Astrocyte of the cerebellum (primary cell): ENCODE results near the gene CYBRD1.

Source experiments
- DNase-seq: peaks from one replicate; pipeline ENCODE4 v3.0.0-alpha.2; 2011; ENCODE audit warnings: low read depth
- H3K4me3 ChIP-seq: 2 replicates; pipeline ENCODE4 v1.5.1; 2011; ENCODE audit warnings: mild to moderate bottlenecking, low read depth, low read length, moderate library complexity
- in situ Hi-C: cut with HindIII; loops from 2 replicates; pipeline ENCODE4 v1.10.0; 2017; ENCODE audit warnings: low sequenced_read_pairs
- TF ChIP-seq, protein P1 (sequence below): IDR thresholded peaks from 2 replicates; pipeline ENCODE4 v1.5.1; 2012; ENCODE audit warnings: low read length, low read depth, moderate library complexity, mild to moderate bottlenecking; ENCODE audit errors: missing control alignments

Gene CYBRD1

GRCh38 chr2:171598713-171599319 lies 76.5 kb downstream of the CYBRD1 start:
- DNase-seq, result peak; percentile 66
- in situ Hi-C loops, result no loop called here

DNA sequence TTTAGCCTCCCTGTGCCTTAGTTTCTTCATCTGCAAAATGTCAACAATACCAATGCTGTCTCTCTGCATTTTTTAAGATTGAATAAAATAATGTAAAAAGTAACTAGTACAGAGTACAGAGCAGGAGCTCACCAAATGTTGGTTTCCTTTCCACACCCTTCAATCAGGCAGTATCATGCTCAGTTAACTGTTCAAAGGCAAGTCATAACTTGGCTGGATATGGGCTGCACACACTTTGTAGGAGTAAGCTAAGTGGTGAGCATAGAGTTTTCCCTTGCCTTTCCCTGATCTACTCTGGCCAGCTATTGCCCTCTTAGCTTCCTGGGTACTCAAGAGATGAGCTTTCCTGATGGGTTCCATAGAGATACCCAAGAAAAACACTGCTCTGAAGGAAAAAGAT lies 77.9 kb downstream of the CYBRD1 start:
- in situ Hi-C loops, result no loop called here
- TF ChIP-seq, protein P1, sequence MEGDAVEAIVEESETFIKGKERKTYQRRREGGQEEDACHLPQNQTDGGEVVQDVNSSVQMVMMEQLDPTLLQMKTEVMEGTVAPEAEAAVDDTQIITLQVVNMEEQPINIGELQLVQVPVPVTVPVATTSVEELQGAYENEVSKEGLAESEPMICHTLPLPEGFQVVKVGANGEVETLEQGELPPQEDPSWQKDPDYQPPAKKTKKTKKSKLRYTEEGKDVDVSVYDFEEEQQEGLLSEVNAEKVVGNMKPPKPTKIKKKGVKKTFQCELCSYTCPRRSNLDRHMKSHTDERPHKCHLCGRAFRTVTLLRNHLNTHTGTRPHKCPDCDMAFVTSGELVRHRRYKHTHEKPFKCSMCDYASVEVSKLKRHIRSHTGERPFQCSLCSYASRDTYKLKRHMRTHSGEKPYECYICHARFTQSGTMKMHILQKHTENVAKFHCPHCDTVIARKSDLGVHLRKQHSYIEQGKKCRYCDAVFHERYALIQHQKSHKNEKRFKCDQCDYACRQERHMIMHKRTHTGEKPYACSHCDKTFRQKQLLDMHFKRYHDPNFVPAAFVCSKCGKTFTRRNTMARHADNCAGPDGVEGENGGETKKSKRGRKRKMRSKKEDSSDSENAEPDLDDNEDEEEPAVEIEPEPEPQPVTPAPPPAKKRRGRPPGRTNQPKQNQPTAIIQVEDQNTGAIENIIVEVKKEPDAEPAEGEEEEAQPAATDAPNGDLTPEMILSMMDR, result no peak
- H3K4me3 ChIP-seq, result no peak overlapping the region
- DNase-seq, result no peak

More at GRCh38 chr2:171598713-171599319, 76.5 kb downstream of the CYBRD1 start:
- H3K4me3 ChIP-seq, result no peak overlapping the region
- TF ChIP-seq, protein P1, result peak; percentile 80

DNA sequence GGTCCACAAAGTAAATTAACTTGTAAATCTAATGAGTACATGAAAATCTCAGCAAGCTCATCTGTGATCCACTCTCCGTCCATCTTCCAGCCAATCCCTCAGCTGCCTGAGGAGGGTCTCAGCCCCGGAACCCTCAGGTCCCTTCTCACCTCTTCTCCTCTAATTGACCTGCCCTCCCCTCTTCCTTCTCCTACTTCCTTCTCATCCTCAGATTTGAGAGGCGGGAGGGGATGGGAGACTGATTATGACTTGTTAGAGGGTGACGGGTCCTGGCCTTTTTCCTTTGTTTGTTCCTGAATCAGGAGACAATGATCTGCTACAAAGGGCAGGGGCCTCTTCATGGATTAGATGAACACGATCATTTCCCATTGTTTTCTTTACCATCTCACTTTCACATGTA lies 80.1 kb downstream of the CYBRD1 start:
- DNase-seq, result no peak
- TF ChIP-seq, protein P1, result no peak
- in situ Hi-C loops, result no loop called here
- no peak overlapping the region for H3K4me3 ChIP-seq
